ENCODE measurements around the gene GALNTL6. TPM values are rescaled to one million over a fixed set of nuclear protein-coding genes. Genes with fewer than 3 reads are reported as not detected.

GALNTL6 gene
- total and polyA plus RNA-seq, 9 of the 15 experiments (the other 6 are each of a cell fraction or from before 2014, with no cell fraction given), result 0.18 to 0.50 (median 0.29) TPM

DNA sequence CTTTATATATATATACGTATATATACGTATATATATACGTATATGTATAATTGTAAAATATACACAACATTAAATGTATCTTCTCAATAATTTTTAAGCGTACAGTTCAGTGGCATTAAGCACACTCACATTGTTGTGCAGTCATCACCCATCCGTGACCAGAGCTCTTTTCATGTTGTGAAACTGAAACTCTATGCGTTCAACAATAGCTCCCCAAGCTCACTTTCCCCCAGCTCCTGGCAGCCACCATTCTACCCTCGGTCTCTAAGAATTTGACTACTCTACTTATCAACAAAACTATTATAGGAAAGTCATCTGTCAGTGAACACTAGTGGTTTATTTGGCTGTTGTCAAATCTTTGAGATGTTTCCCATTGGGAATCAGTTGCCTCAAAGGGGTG, 733.6 kb downstream of the GALNTL6 start:
- no peaks in the 10 kb centered on the region for H3K4me1 ChIP-seq (replicated peaks in 1 of 2; ENCODE audit: control insufficient read depth in 2 of 2, insufficient read depth in 2 of 2, low read length in 2 of 2)
- H3K9ac ChIP-seq (ENCODE audit: insufficient read depth in 1 of 2, low read depth in 2 of 2, low read length in 2 of 2), result no peak overlapping the region
- H3K36me3 ChIP-seq (ENCODE audit: control insufficient read depth, insufficient read depth, low read length), result no peaks in the 10 kb centered on the region
- H3K4me3 ChIP-seq, result no peak overlapping the region
- H3K27me3 ChIP-seq (ENCODE audit: control insufficient read depth in 2 of 2, insufficient read depth in 2 of 2, low read length in 2 of 2), result no peaks in the 10 kb centered on the region
- ChIA-PET CTCF (ENCODE audit: low intra/inter-chr PET ratio) (no interaction called here), POLR2A (no interaction called here)
- H3K9me1 ChIP-seq (ENCODE audit: control insufficient read depth, insufficient read depth, low read length), result no peaks in the 10 kb centered on the region
- no peaks in the 10 kb centered on the region; the same call in 1 of the 2 replicates for H3K9me3 ChIP-seq (replicated peaks; ENCODE audit: control insufficient read depth, insufficient read depth, low read depth, low read length)
- no peak for DNase-seq (ENCODE audit: extremely low read depth in 1 of 4, low spot score in 3 of 4)
- ATAC-seq, result no peak
- H4K20me1 ChIP-seq (replicated peaks; ENCODE audit: control insufficient read depth, insufficient read depth, low read length), result no peaks in the 10 kb centered on the region
- no peak overlapping the region for H3K4me2 ChIP-seq (ENCODE audit: insufficient read depth, low read length)
- BruUV-seq (replicated peaks), result no TSS peak
- intact Hi-C loops (cut with micrococcal nuclease) (no loop called here), in situ Hi-C loops (cut with MboI) (no loop called here)
- WGBS (ENCODE audit: insufficient coverage, low coverage, missing lambda C conversion rate), result 2% methylated on average over 7 of the region's 7 CpGs
- no peak for FAIRE-seq
- no peaks in the 10 kb centered on the region for H3K79me2 ChIP-seq (ENCODE audit: control insufficient read depth, insufficient read depth, low read length)
- no peak overlapping the region for H3K27ac ChIP-seq (ENCODE audit: extremely low read depth, low read depth, low read length)
- H2AFZ ChIP-seq (ENCODE audit: low read depth, low read length), result no peak overlapping the region
- TF ChIP-seq HNRNPLL (IDR thresholded peaks at IDR 0.05; ENCODE audit: low read depth, low read length, poor library complexity, severe bottlenecking) (no peak), GATA2 (CRISPR knock-in tag; IDR thresholded peaks at IDR 0.05) (no peak), HDAC1 (IDR thresholded peaks at IDR 0.05) (no peak), ZNF274 (IDR thresholded peaks at IDR 0.05; ENCODE audit: borderline replicate concordance, low read depth, low read length) (no peak), SPI1 (IDR thresholded peaks at IDR 0.05; ENCODE audit: borderline replicate concordance, low read depth, low read length) (no peak), CBX2 (IDR thresholded peaks at IDR 0.05; ENCODE audit: insufficient read depth, low read length, poor library complexity, severe bottlenecking) (no peak), ZNF57 (CRISPR knock-in tag; IDR thresholded peaks at IDR 0.05) (no peak), CBFB (CRISPR knock-in tag; IDR thresholded peaks at IDR 0.05) (no peak), ZKSCAN3 (CRISPR knock-in tag; IDR thresholded peaks at IDR 0.05) (no peak), SIN3A (IDR thresholded peaks at IDR 0.05; ENCODE audit: borderline replicate concordance in 2 of 2, control insufficient read depth in 1 of 2, low read depth in 2 of 2, low read length in 2 of 2) (no peak), ZNF184 (CRISPR knock-in tag; IDR thresholded peaks at IDR 0.05) (no peak), ZNF444 (CRISPR knock-in tag; IDR thresholded peaks at IDR 0.05) (no peak)
- TF ChIP-seq, protein P1, sequence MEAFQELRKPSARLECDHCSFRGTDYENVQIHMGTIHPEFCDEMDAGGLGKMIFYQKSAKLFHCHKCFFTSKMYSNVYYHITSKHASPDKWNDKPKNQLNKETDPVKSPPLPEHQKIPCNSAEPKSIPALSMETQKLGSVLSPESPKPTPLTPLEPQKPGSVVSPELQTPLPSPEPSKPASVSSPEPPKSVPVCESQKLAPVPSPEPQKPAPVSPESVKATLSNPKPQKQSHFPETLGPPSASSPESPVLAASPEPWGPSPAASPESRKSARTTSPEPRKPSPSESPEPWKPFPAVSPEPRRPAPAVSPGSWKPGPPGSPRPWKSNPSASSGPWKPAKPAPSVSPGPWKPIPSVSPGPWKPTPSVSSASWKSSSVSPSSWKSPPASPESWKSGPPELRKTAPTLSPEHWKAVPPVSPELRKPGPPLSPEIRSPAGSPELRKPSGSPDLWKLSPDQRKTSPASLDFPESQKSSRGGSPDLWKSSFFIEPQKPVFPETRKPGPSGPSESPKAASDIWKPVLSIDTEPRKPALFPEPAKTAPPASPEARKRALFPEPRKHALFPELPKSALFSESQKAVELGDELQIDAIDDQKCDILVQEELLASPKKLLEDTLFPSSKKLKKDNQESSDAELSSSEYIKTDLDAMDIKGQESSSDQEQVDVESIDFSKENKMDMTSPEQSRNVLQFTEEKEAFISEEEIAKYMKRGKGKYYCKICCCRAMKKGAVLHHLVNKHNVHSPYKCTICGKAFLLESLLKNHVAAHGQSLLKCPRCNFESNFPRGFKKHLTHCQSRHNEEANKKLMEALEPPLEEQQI (IDR thresholded peaks at IDR 0.05), result no peak
- TF ChIP-seq, protein P2, sequence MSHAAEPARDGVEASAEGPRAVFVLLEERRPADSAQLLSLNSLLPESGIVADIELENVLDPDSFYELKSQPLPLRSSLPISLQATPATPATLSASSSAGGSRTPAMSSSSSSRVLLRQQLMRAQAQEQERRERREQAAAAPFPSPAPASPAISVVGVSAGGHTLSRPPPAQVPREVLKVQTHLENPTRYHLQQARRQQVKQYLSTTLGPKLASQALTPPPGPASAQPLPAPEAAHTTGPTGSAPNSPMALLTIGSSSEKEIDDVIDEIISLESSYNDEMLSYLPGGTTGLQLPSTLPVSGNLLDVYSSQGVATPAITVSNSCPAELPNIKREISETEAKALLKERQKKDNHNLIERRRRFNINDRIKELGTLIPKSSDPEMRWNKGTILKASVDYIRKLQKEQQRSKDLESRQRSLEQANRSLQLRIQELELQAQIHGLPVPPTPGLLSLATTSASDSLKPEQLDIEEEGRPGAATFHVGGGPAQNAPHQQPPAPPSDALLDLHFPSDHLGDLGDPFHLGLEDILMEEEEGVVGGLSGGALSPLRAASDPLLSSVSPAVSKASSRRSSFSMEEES (CRISPR knock-in tag; IDR thresholded peaks at IDR 0.05), result no peak

All from K562 (cell line).